T-cell (primary cell): ENCODE data around the gene ZNF302. TPM values are rescaled to one million over a fixed set of nuclear protein-coding genes. Genes with fewer than 3 reads are reported as not detected.

ENCODE experiments used
- ATAC-seq, 4 experiments: fragments of 200-7000 bp in 3 of 4; fragments of 150-1000 bp in 1 of 4; cut with Tn5 transposase; replicated peaks in 1 of 4; 1 replicate in 3 of 4; 2 replicates in 1 of 4; pipeline ENCODE4 v1.10.0; 2021; ENCODE audit warnings: moderate library complexity in 3 of 4, mild to moderate bottlenecking in 2 of 4, moderate number of reproducible peaks in 1 of 4
- CTCF ChIA-PET, 2 donors: fragments of 300-600 bp; sonication (Branson Sonifier 250); formaldehyde crosslinking; loops; one replicate each; lab custom pipeline; 2022; ENCODE audit warnings: antibody characterized with exemption in 2 of 2; lab: Charles Lee
- POLR2A ChIA-PET, 2 donors: fragments of 300-600 bp; sonication (Branson Sonifier 250); formaldehyde crosslinking; loops; one replicate each; lab custom pipeline; 2022; ENCODE audit warnings: antibody characterized with exemption in 2 of 2; lab: Charles Lee
- DNase-seq, 35 experiments: peaks; one replicate each; pipeline versions ENCODE4 v3.0.0 to v3.0.0-alpha.2; 2013 to 2023
- H3K27ac ChIP-seq: one replicate; pipeline ENCODE4 v1.5.1; 2013; ENCODE audit warnings: low read length
- H3K27me3 ChIP-seq, 2 experiments: replicated peaks in 1 of 2; 1 replicate in 1 of 2; 2 replicates in 1 of 2; pipeline versions ENCODE4 v1.6.1 to v1.7.0; 2013; ENCODE audit warnings: low read length in 1 of 2, mixed read lengths in 1 of 2; ENCODE audit not compliant: control insufficient read depth in 2 of 2, insufficient read depth in 2 of 2; ENCODE audit errors: extremely low read depth in 1 of 2
- H3K36me3 ChIP-seq, 2 donors: 1 replicate in 1 of 2; 2 replicates in 1 of 2; pipeline versions ENCODE4 v1.6.1 to v1.7.0; 2013; ENCODE audit warnings: low read length in 1 of 2; ENCODE audit not compliant: control insufficient read depth in 2 of 2, insufficient read depth in 1 of 2; ENCODE audit errors: extremely low read depth in 1 of 2
- H3K4me1 ChIP-seq, 2 experiments: 1 replicate in 1 of 2; 2 replicates in 1 of 2; pipeline versions ENCODE4 v1.6.1 to v1.7.0; 2013; ENCODE audit warnings: low read length in 2 of 2, mixed read lengths in 1 of 2; ENCODE audit not compliant: insufficient read depth in 2 of 2, control insufficient read depth in 1 of 2; ENCODE audit errors: extremely low read depth in 1 of 2
- H3K4me3 ChIP-seq, 2 donors: 1 replicate in 1 of 2; 2 replicates in 1 of 2; pipeline versions ENCODE4 v1.5.1 to v1.7.0; 2013; ENCODE audit warnings: mild to moderate bottlenecking in 2 of 2, low read length in 1 of 2, moderate library complexity in 1 of 2; ENCODE audit not compliant: control insufficient read depth in 1 of 2; ENCODE audit errors: extremely low read depth in 1 of 2
- H3K9me3 ChIP-seq: 2 replicates; pipeline ENCODE4 v1.7.0; 2013
- H3K27ac Mint-ChIP-seq, 2 donors: one replicate each; pipeline ENCODE4 v1.8.0; 2020 to 2021; ENCODE audit warnings: mild to moderate bottlenecking in 2 of 2, mixed read lengths in 2 of 2
- H3K27me3 Mint-ChIP-seq, 2 donors: one replicate each; pipeline ENCODE4 v1.8.0; 2021 to 2022; ENCODE audit warnings: mixed read lengths in 2 of 2
- H3K36me3 Mint-ChIP-seq: one replicate; pipeline ENCODE4 v1.8.0; 2021; ENCODE audit warnings: mixed read lengths
- H3K4me1 Mint-ChIP-seq, 3 donors: one replicate each; pipeline ENCODE4 v1.8.0; 2020 to 2022; ENCODE audit warnings: mixed read lengths in 3 of 3, mild to moderate bottlenecking in 1 of 3
- H3K4me3 Mint-ChIP-seq, 3 donors: one replicate each; pipeline ENCODE4 v1.8.0; 2020 to 2022; ENCODE audit warnings: mild to moderate bottlenecking in 3 of 3, mixed read lengths in 3 of 3, moderate library complexity in 3 of 3
- H3K9me3 Mint-ChIP-seq, 3 donors: one replicate each; pipeline ENCODE4 v1.8.0; 2020 to 2022; ENCODE audit warnings: mixed read lengths in 3 of 3
- WGBS: methylation state at CpG from one replicate; pipeline ENCODE4 v1.1.5; 2013; ENCODE audit warnings: missing lambda C conversion rate; ENCODE audit not compliant: insufficient coverage; 5-methylcytosine and 5-hydroxymethylcytosine counted together
- total RNA-seq, 35 experiments: library from RNA in 6 of 35; stranded (reverse) in 6 of 35; fragments of 120-200 nt in 1 of 35; gene quantifications; one replicate each; pipeline versions ENCODE4 v1.2.1 to v1.2.4 and lab custom pipeline; 2013 to 2026

The ZNF302 gene
- total RNA-seq, 5 donors from 2014 or later (not counting 1 experiment from before 2014, with no cell fraction given) = 18.1 to 41.6 (median 35.7) TPM

GRCh38 chr19:34711890-34712289 lies 34.4 kb downstream of the ZNF302 start:
- peaks cover 4% of the 10 kb centered on the region for H3K36me3 Mint-ChIP-seq
- Histone ChIP-seq H3K4me3 (no peak overlapping the region), H3K4me1 (no peaks in the 10 kb centered on the region), H3K27me3 (peaks cover 0 to 14% of the 10 kb centered on the region in 2 experiments), H3K36me3 (no peaks in the 10 kb centered on the region), H3K9me3 (peaks cover 3% of the 10 kb centered on the region), H3K27ac (no peak overlapping the region)
- WGBS = 58% methylated on average over 3 of the region's 6 CpGs
- H3K27me3 Mint-ChIP-seq = peaks cover 35 to 38% of the 10 kb centered on the region in 2 donors
- H3K9me3 Mint-ChIP-seq = peaks cover 5 to 21% (median 12%) of the 10 kb centered on the region in 3 donors
- ChIA-PET CTCF (interaction anchor here (0.6 to 4.4 kb wide), 7 partner anchors 35 to 894 kb away, joined by 3 to 24 read pairs (median 5); no protein-coding TSS in a partner anchor), POLR2A (interaction anchor here in 1 of 2 donors (0.7 kb wide), 1 partner anchor 81 kb away, joined by 3 read pairs; no protein-coding TSS in a partner anchor)
- no peak overlapping the region for H3K27ac Mint-ChIP-seq
- ATAC-seq (no peak), DNase-seq (no peak)
- no peak overlapping the region for H3K4me3 Mint-ChIP-seq
- H3K4me1 Mint-ChIP-seq = no peaks in the 10 kb centered on the region

- H3K4me1 ChIP-seq = no peaks in the 10 kb centered on the region
- WGBS = 34% methylated on average over 4 of the region's 11 CpGs
- Mint-ChIP-seq H3K4me3 (no peak overlapping the region), H3K27me3 (peaks cover 33 to 37% of the 10 kb centered on the region in 2 donors), H3K27ac (no peak overlapping the region), H3K36me3 (peaks cover 4% of the 10 kb centered on the region), H3K4me1 (no peaks in the 10 kb centered on the region), H3K9me3 (peaks cover 5 to 15% (median 7%) of the 10 kb centered on the region in 3 donors)
- peak in 34 of 35 experiments; percentile 9 to 90 (median 48) for DNase-seq
- ChIA-PET POLR2A (interaction anchor here in 1 of 2 donors (0.7 kb wide), 1 partner anchor 80 kb away, joined by 3 read pairs; no protein-coding TSS in a partner anchor), CTCF (interaction anchor here (0.6 to 4.4 kb wide), 6 partner anchors 72 to 1282 kb away, joined by 3 to 24 read pairs (median 6); no protein-coding TSS in a partner anchor)
- no peak overlapping the region for H3K4me3 ChIP-seq
- ATAC-seq = peak; percentile 58 to 67 (median 64)
- no peak overlapping the region for H3K27ac ChIP-seq
- peaks cover 0 to 11% of the 10 kb centered on the region in 2 experiments for H3K27me3 ChIP-seq
- H3K9me3 ChIP-seq = peaks cover 3% of the 10 kb centered on the region
- H3K36me3 ChIP-seq = no peaks in the 10 kb centered on the region
Observed at GRCh38 chr19:34712395-34713261, 35.1 kb downstream of the ZNF302 start.

GRCh38 chr19:34713262-34713637 lies 35.8 kb downstream of the ZNF302 start:
- Histone ChIP-seq H3K27ac (no peak overlapping the region), H3K4me1 (no peaks in the 10 kb centered on the region), H3K27me3 (peaks cover 0 to 9% of the 10 kb centered on the region in 2 experiments), H3K4me3 (no peak overlapping the region), H3K9me3 (peaks cover 3% of the 10 kb centered on the region), H3K36me3 (no peaks in the 10 kb centered on the region)
- peaks cover 4% of the 10 kb centered on the region for H3K36me3 Mint-ChIP-seq
- H3K4me1 Mint-ChIP-seq = no peaks in the 10 kb centered on the region
- ChIA-PET POLR2A (no interaction called here), CTCF (interaction anchor here (0.6 to 4.4 kb wide), 3 partner anchors 73 to 1282 kb away, joined by 4 to 24 read pairs (median 18); no protein-coding TSS in a partner anchor)
- no CpG with 5 or more reads among the region's 2 CpGs for WGBS
- H3K27me3 Mint-ChIP-seq = peaks cover 30 to 38% of the 10 kb centered on the region in 2 donors
- H3K4me3 Mint-ChIP-seq = no peak overlapping the region
- ATAC-seq (no peak), DNase-seq (no peak)
- peaks cover 5 to 15% (median 7%) of the 10 kb centered on the region in 3 donors for H3K9me3 Mint-ChIP-seq
- H3K27ac Mint-ChIP-seq = no peak overlapping the region

GRCh38 chr19:34715357-34715756 lies 37.9 kb downstream of the ZNF302 start:
- peaks cover 25 to 30% of the 10 kb centered on the region in 2 donors for H3K27me3 Mint-ChIP-seq
- ATAC-seq = no peak
- peaks cover 4% of the 10 kb centered on the region for H3K36me3 Mint-ChIP-seq
- POLR2A ChIA-PET = no interaction called here
- DNase-seq = no peak
- Histone ChIP-seq H3K27ac (no peak overlapping the region), H3K9me3 (peaks cover 3% of the 10 kb centered on the region), H3K4me3 (no peak overlapping the region), H3K4me1 (no peaks in the 10 kb centered on the region), H3K27me3 (peaks cover 0 to 11% of the 10 kb centered on the region in 2 experiments), H3K36me3 (no peaks in the 10 kb centered on the region)
- H3K9me3 Mint-ChIP-seq = peaks cover 5 to 15% (median 7%) of the 10 kb centered on the region in 3 donors
- H3K4me1 Mint-ChIP-seq = no peaks in the 10 kb centered on the region
- peak overlapping the region in 1 of 2 donors; percentile 13 for H3K27ac Mint-ChIP-seq
- no peak overlapping the region for H3K4me3 Mint-ChIP-seq
- CTCF ChIA-PET = interaction anchor here in 1 of 2 donors (0.9 kb wide), 1 partner anchor 76 kb away, joined by 3 read pairs; no protein-coding TSS in a partner anchor

- Mint-ChIP-seq H3K36me3 (no peaks in the 10 kb centered on the region), H3K4me1 (no peaks in the 10 kb centered on the region), H3K9me3 (no peaks in the 10 kb centered on the region), H3K27ac (no peak overlapping the region), H3K4me3 (no peak overlapping the region), H3K27me3 (peaks cover 27 to 40% of the 10 kb centered on the region in 2 donors)
- 56% methylated on average over 10 of the region's 11 CpGs for WGBS
- Histone ChIP-seq H3K36me3 (no peaks in the 10 kb centered on the region), H3K27ac (no peak overlapping the region), H3K4me1 (no peaks in the 10 kb centered on the region), H3K9me3 (no peaks in the 10 kb centered on the region), H3K27me3 (peaks cover 0 to 21% of the 10 kb centered on the region in 2 experiments), H3K4me3 (no peak overlapping the region)
- ATAC-seq (no peak), DNase-seq (no peak)
- POLR2A ChIA-PET = no interaction called here
- CTCF ChIA-PET = no interaction called here
Observed at GRCh38 chr19:34722353-34722752, 44.9 kb downstream of the ZNF302 start.

- Mint-ChIP-seq H3K36me3 (no peaks in the 10 kb centered on the region), H3K4me3 (no peak overlapping the region), H3K4me1 (no peaks in the 10 kb centered on the region), H3K27me3 (peaks cover 36 to 43% of the 10 kb centered on the region in 2 donors), H3K27ac (no peak overlapping the region), H3K9me3 (no peaks in the 10 kb centered on the region)
- no peaks in the 10 kb centered on the region for H3K4me1 ChIP-seq
- H3K9me3 ChIP-seq = no peaks in the 10 kb centered on the region
- no peak overlapping the region for H3K27ac ChIP-seq
- H3K27me3 ChIP-seq = peaks cover 0 to 18% of the 10 kb centered on the region in 2 experiments
- no peaks in the 10 kb centered on the region for H3K36me3 ChIP-seq
- no peak overlapping the region for H3K4me3 ChIP-seq
- DNase-seq (no peak), ATAC-seq (no peak)
- CTCF ChIA-PET = no interaction called here
- 19% methylated on average over 3 of the region's 6 CpGs for WGBS
- POLR2A ChIA-PET = no interaction called here
Observed at GRCh38 chr19:34725400-34725799, 47.9 kb downstream of the ZNF302 start.
